Measurements from ENCODE around the gene SF3B2.
"Not testable (repeated sequence)": the region's sequence is repeated elsewhere in the genome, so short reads cannot be mapped to it uniquely, and the experiment has no call there.

The SF3B2 gene

DNA sequence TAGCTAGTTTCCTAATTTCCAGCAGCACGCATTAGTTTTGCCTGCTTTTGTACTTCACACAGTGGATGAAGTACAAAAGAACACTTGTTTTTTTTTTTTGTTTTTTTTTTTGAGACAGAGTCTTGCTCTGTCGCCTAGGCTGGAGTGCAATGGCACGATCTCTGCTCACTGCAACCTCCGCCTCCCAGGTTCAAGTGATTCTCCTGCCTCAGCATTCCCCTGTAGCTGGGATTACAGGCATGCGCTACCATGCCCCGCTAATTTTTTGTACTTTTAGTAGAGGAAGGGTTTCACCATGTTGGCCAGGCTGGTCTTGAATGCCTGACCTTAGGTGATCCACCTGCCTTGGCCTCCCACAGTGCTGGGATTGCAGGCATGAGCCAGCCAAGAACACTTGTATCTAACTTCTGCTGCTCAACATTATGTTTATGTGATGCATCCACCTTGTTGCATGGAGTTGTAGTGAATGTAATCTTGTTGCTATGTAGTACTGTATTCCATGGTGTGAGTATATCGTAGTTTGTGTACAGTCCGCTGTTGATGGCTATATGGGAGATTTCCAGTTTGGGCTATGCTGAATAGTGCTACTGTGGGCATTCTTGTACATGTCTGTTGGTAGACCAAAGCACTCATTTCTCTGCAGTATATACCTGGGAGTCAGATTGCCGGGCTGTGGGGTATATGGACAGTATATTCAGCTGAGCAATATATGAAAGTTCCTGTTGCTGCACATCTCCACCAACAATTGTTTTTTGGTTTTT lies 35.2 kb downstream of the SF3B2 start:
- DNase-seq, result no peak
- H3K27me3 Mint-ChIP-seq, result no peaks in the 10 kb centered on the region
- H3K27ac Mint-ChIP-seq, result peak overlapping the region; percentile 81
- H3K36me3 Mint-ChIP-seq (ENCODE audit: low read depth), result peaks cover 27% of the 10 kb centered on the region
- no peaks in the 10 kb centered on the region for H3K9me3 Mint-ChIP-seq
- H3K4me3 Mint-ChIP-seq, result no peak overlapping the region
- H3K4me1 Mint-ChIP-seq (ENCODE audit: low read depth), result peaks cover 71% of the 10 kb centered on the region

GRCh38 chr11:66089067-66089466 lies 36.9 kb downstream of the SF3B2 start:
- DNase-seq, result no peak
- Mint-ChIP-seq H3K27ac (no peak overlapping the region), H3K4me1 (ENCODE audit: low read depth) (peaks cover 59% of the 10 kb centered on the region), H3K27me3 (no peaks in the 10 kb centered on the region), H3K36me3 (ENCODE audit: low read depth) (peaks cover 25% of the 10 kb centered on the region), H3K9me3 (no peaks in the 10 kb centered on the region), H3K4me3 (no peak overlapping the region)

- H3K4me1 Mint-ChIP-seq (ENCODE audit: low read depth), result peaks cover 48% of the 10 kb centered on the region
Measured at GRCh38 chr11:66090288-66090687, 38.1 kb downstream of the SF3B2 start.

GRCh38 chr11:66092125-66092524 lies 40.0 kb downstream of the SF3B2 start:
- not testable (repeated sequence) for H3K4me3 Mint-ChIP-seq, H3K27me3 Mint-ChIP-seq, DNase-seq, H3K27ac Mint-ChIP-seq, H3K9me3 Mint-ChIP-seq
- Mint-ChIP-seq H3K36me3 (ENCODE audit: low read depth) (peaks cover 24% of the 10 kb centered on the region), H3K4me1 (ENCODE audit: low read depth) (peaks cover 41% of the 10 kb centered on the region)

More at GRCh38 chr11:66090288-66090687, 38.1 kb downstream of the SF3B2 start:
- DNase-seq, result no peak
- H3K4me3 Mint-ChIP-seq, result no peak overlapping the region
- no peak overlapping the region for H3K27ac Mint-ChIP-seq
- peaks cover 23% of the 10 kb centered on the region for H3K36me3 Mint-ChIP-seq (ENCODE audit: low read depth)
- no peaks in the 10 kb centered on the region for H3K9me3 Mint-ChIP-seq
- H3K27me3 Mint-ChIP-seq, result no peaks in the 10 kb centered on the region

DNA sequence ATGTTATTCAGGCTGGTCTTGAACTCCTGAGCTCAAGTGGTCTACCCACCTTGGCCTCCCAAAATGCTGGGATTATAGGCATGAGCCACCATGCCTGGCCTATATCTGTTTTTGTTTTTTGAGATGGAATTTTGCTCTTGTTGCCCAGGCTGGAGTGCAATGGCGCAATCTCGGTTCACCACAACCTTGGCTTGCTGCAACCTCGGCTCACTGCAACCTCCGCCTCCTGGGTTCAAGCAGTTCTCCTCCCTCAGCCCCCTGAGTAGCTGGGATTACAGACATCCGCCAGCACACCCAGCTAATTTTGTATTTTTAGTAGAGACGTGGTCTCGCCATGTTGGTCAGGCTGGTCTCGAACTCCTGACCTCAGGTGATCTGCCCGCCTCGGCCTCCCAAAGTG lies 47.6 kb downstream of the SF3B2 start:
- not testable (repeated sequence) for H3K27ac Mint-ChIP-seq, H3K9me3 Mint-ChIP-seq, DNase-seq, H3K4me3 Mint-ChIP-seq, H3K27me3 Mint-ChIP-seq
- Mint-ChIP-seq H3K4me1 (ENCODE audit: low read depth) (peaks cover 57% of the 10 kb centered on the region), H3K36me3 (ENCODE audit: low read depth) (peaks cover 17% of the 10 kb centered on the region)

GRCh38 chr11:66100272-66101065 lies 48.3 kb downstream of the SF3B2 start:
- H3K9me3 Mint-ChIP-seq, result peaks cover 4% of the 10 kb centered on the region

GRCh38 chr11:66101066-66101464 lies 48.9 kb downstream of the SF3B2 start:
- Mint-ChIP-seq H3K4me1 (ENCODE audit: low read depth) (peaks cover 70% of the 10 kb centered on the region), H3K9me3 (peaks cover 4% of the 10 kb centered on the region), H3K4me3 (peak overlapping the region; percentile 79), H3K36me3 (ENCODE audit: low read depth) (peaks cover 25% of the 10 kb centered on the region), H3K27ac (peak overlapping the region; percentile 96), H3K27me3 (no peaks in the 10 kb centered on the region)
- no peak for DNase-seq

More at GRCh38 chr11:66100272-66101065, 48.3 kb downstream of the SF3B2 start:
- Mint-ChIP-seq H3K4me3 (peak overlapping the region; percentile 79), H3K4me1 (ENCODE audit: low read depth) (peaks cover 64% of the 10 kb centered on the region), H3K36me3 (ENCODE audit: low read depth) (peaks cover 19% of the 10 kb centered on the region), H3K27ac (peak overlapping the region; percentile 96), H3K27me3 (no peaks in the 10 kb centered on the region)
- peak; percentile 76 for DNase-seq

GRCh38 chr11:66104057-66104638 lies 52.0 kb downstream of the SF3B2 start:
- H3K36me3 Mint-ChIP-seq (ENCODE audit: low read depth), result peaks cover 34% of the 10 kb centered on the region
- no peaks in the 10 kb centered on the region for H3K27me3 Mint-ChIP-seq
- DNase-seq, result no peak
- peak overlapping the region; percentile 15 for H3K4me3 Mint-ChIP-seq
- peaks cover 77% of the 10 kb centered on the region for H3K4me1 Mint-ChIP-seq (ENCODE audit: low read depth)
- peaks cover 4% of the 10 kb centered on the region for H3K9me3 Mint-ChIP-seq
- H3K27ac Mint-ChIP-seq, result peak overlapping the region; percentile 88

- peaks cover 84% of the 10 kb centered on the region for H3K4me1 Mint-ChIP-seq (ENCODE audit: low read depth)
- H3K36me3 Mint-ChIP-seq (ENCODE audit: low read depth), result peaks cover 37% of the 10 kb centered on the region
- H3K27me3 Mint-ChIP-seq, result no peaks in the 10 kb centered on the region
- H3K9me3 Mint-ChIP-seq, result peaks cover 4% of the 10 kb centered on the region
- peak overlapping the region; percentile 87 for H3K27ac Mint-ChIP-seq
- peak overlapping the region; percentile 5 for H3K4me3 Mint-ChIP-seq
- no peak for DNase-seq
Measured at GRCh38 chr11:66106786-66107599, 54.8 kb downstream of the SF3B2 start.

- Mint-ChIP-seq H3K9me3 (peaks cover 4% of the 10 kb centered on the region), H3K27ac (peak overlapping the region; percentile 87), H3K36me3 (ENCODE audit: low read depth) (peaks cover 37% of the 10 kb centered on the region), H3K27me3 (no peaks in the 10 kb centered on the region), H3K4me3 (no peak overlapping the region), H3K4me1 (ENCODE audit: low read depth) (peaks cover 91% of the 10 kb centered on the region)
- no peak for DNase-seq
Measured at GRCh38 chr11:66107600-66108510, 55.7 kb downstream of the SF3B2 start.

DNA sequence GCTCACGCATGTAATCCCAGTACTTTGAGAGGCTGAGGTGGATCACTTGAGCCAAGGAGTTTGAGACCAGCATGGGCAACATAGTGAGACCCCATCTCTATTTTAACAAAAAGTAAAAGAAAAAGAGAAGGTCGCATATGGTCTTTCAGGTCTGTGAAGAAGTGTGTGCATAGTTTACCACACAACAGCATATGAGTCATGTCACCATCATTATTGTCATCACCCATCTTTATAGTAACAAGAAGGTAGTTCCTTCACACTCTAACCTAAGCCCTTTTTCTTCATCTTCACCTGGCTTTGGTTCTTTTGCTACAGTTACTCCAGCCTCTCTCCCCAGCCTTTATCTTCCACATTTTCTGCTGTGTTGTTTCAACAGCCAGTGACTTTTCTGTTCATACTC lies 57.1 kb downstream of the SF3B2 start:
- H3K4me1 Mint-ChIP-seq (ENCODE audit: low read depth), result peaks cover 95% of the 10 kb centered on the region
- H3K9me3 Mint-ChIP-seq, result no peaks in the 10 kb centered on the region
- DNase-seq, result no peak
- peak overlapping the region; percentile 87 for H3K27ac Mint-ChIP-seq
- no peak overlapping the region for H3K4me3 Mint-ChIP-seq
- H3K36me3 Mint-ChIP-seq (ENCODE audit: low read depth), result peaks cover 31% of the 10 kb centered on the region
- no peaks in the 10 kb centered on the region for H3K27me3 Mint-ChIP-seq

DNA sequence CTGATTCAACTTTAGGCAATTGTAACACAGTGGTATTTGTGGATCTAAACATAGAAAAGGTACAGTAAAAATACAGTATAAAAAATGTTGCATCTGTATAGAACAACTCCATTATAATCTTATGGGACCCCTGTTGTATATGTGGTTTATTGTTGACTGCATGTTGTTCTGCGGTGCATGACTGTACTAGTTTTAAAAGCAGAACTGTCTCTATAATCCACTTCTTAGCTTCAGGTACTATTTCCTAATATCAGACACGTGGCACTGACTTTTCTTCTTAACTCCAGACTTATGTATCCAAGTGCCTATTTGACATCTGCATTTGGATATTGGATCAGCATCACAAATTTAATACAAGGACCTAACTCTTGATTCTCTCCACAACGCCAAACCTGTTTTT lies 59.0 kb downstream of the SF3B2 start:
- no peak overlapping the region for H3K4me3 Mint-ChIP-seq
- H3K4me1 Mint-ChIP-seq (ENCODE audit: low read depth), result peaks cover 94% of the 10 kb centered on the region
- no peaks in the 10 kb centered on the region for H3K9me3 Mint-ChIP-seq
- peaks cover 19% of the 10 kb centered on the region for H3K36me3 Mint-ChIP-seq (ENCODE audit: low read depth)
- H3K27ac Mint-ChIP-seq, result peak overlapping the region; percentile 88
- H3K27me3 Mint-ChIP-seq, result no peaks in the 10 kb centered on the region
- DNase-seq, result no peak

- H3K9me3 Mint-ChIP-seq, result no peaks in the 10 kb centered on the region
- no peak overlapping the region for H3K4me3 Mint-ChIP-seq
- no peak for DNase-seq
- H3K27ac Mint-ChIP-seq, result peak overlapping the region; percentile 88
- no peaks in the 10 kb centered on the region for H3K27me3 Mint-ChIP-seq
- peaks cover 15% of the 10 kb centered on the region for H3K36me3 Mint-ChIP-seq (ENCODE audit: low read depth)
- H3K4me1 Mint-ChIP-seq (ENCODE audit: low read depth), result peaks cover 98% of the 10 kb centered on the region
Measured at GRCh38 chr11:66112041-66112491, 59.9 kb downstream of the SF3B2 start.

Data from activated T-cell treated with anti-CD3 and anti-CD28 coated beads, Interleukin-2, amount 50 U/mL, for 24 hours (primary cell).